ENCODE results near the gene KCNH2. TPM values are rescaled to one million over a fixed set of nuclear protein-coding genes. Genes with fewer than 3 reads are reported as not detected.
"Not testable (repeated sequence)": the region's sequence is repeated elsewhere in the genome, so short reads cannot be mapped to it uniquely, and the experiment has no call there.

Gene KCNH2
- 4.0 and 7.5 TPM in 2 replicates for total RNA-seq (2014; rRNA removed; shearing (Covaris generic))
- total RNA-seq (2022) = 5.8 and 6.2 TPM in 2 replicates
- Bru-seq, nascent RNA = percentile 34 among the genes with signal in this experiment
- BruChase-seq, experiment 1, labeled RNA remaining after a 6-hour chase = percentile 39 among the genes with signal in this experiment
- percentile 38 among the genes with signal in this experiment for BruChase-seq, experiment 2, labeled RNA remaining after a 2-hour chase
- long read RNA-seq, partial matches to known transcripts = 6 of 10 reads
- long read RNA-seq, other reads (novel, unspliced or antisense) = 4 of 10 reads

- Histone ChIP-seq H3K79me2 (ENCODE audit: insufficient read depth, low read depth, low read length) (no peaks in the 10 kb centered on the region), H3K27ac (ENCODE audit: low read depth, low read length, poor library complexity, severe bottlenecking) (peak within 1 kb of the TSS; percentile 9), H3K4me1 (ENCODE audit: insufficient read depth, low read length, poor library complexity, severe bottlenecking) (peaks cover 45% of the 10 kb centered on the region), H3K9me3 (ENCODE audit: low read length) (no peaks in the 10 kb centered on the region), H3K4me3 (ENCODE audit: low read depth, low read length, poor library complexity, severe bottlenecking) (peak within 1 kb of the TSS; percentile 72), H3K4me2 (ENCODE audit: low read length) (peak within 1 kb of the TSS; percentile 97), H3K9me2 (ENCODE audit: insufficient read depth, low read length) (no peaks in the 10 kb centered on the region), H4K20me1 (ENCODE audit: insufficient read depth, low read length) (no peaks in the 10 kb centered on the region), H3K36me3 (ENCODE audit: insufficient read depth, low read length) (no peaks in the 10 kb centered on the region), H2AFZ (ENCODE audit: low read length) (peak within 1 kb of the TSS; percentile 80)
- ChIA-PET POLR2A (interaction anchor here (0.7 to 1.4 kb wide), 2 partner anchors 80 to 295 kb away, joined by 3 to 5 read pairs; no protein-coding TSS in a partner anchor), CTCF (ENCODE audit: unreplicated experiment) (interaction anchor here (0.6 kb wide), 1 partner anchor 10 kb away, joined by 6 read pairs; no protein-coding TSS in a partner anchor)
- no peak for TF ChIP-seq EZH2phosphoT487 (IDR thresholded peaks at IDR 0.05; ENCODE audit: borderline replicate concordance, low read depth, low read length)
- TF ChIP-seq, protein P1, sequence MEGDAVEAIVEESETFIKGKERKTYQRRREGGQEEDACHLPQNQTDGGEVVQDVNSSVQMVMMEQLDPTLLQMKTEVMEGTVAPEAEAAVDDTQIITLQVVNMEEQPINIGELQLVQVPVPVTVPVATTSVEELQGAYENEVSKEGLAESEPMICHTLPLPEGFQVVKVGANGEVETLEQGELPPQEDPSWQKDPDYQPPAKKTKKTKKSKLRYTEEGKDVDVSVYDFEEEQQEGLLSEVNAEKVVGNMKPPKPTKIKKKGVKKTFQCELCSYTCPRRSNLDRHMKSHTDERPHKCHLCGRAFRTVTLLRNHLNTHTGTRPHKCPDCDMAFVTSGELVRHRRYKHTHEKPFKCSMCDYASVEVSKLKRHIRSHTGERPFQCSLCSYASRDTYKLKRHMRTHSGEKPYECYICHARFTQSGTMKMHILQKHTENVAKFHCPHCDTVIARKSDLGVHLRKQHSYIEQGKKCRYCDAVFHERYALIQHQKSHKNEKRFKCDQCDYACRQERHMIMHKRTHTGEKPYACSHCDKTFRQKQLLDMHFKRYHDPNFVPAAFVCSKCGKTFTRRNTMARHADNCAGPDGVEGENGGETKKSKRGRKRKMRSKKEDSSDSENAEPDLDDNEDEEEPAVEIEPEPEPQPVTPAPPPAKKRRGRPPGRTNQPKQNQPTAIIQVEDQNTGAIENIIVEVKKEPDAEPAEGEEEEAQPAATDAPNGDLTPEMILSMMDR (conservative IDR thresholded peaks at IDR 0.05; ENCODE audit: low read length) = no peak
- BruUV-seq (replicated peaks) = no TSS peak
- intact Hi-C loops (cut with micrococcal nuclease; ENCODE audit: unreplicated experiment) = loop anchor here (10.0 kb wide), 2 partner anchors 107 to 603 kb away; partner anchors contain the start of genes AGAP3, FASTK, TMUB1 and ZNF775
- DNase-seq (ENCODE audit: low spot score) = peak; percentile 78
These were observed at the start of gene KCNH2 for GRCh38 chr7:150978126-150978789. Gene KCNH2 (minus strand): TSS chr7:150978321. CDS start chr7:150977913, 408 bp downstream.

DNA sequence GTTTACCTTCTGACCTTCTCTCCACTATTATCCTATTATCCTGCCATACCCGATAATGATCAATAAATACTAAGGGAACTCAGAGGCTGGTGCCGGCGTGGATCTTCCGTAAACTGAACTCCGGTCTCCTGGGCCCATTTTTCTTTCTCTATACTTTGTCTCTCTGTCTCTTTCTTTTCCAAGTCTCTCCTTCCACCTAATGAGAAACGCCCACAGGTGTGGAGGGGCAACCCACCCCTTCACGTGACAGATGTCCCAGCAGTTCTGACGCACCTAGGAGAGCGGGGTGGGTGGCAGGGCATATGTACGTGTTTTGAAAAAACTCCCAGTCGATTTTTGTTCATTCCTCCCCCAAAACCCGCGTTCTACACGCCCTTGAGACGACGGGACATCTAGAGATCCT lies 49.6 kb upstream of the KCNH2 start:
- ChIA-PET CTCF (ENCODE audit: unreplicated experiment) (interaction anchor here (0.7 kb wide), 1 partner anchor 594 kb away, joined by 3 read pairs; no protein-coding TSS in a partner anchor), POLR2A (interaction anchor here (0.7 to 1.3 kb wide), 6 partner anchors 8 to 134 kb away, joined by 3 to 6 read pairs (median 3); no protein-coding TSS in a partner anchor)
- H2AFZ ChIP-seq (ENCODE audit: low read length) = peak overlapping the region; percentile 80
- H4K20me1 ChIP-seq (ENCODE audit: insufficient read depth, low read length); H3K36me3 ChIP-seq (ENCODE audit: insufficient read depth, low read length); H3K9me3 ChIP-seq (ENCODE audit: low read length); H3K27ac ChIP-seq (ENCODE audit: low read depth, low read length, poor library complexity, severe bottlenecking); BruUV-seq (replicated peaks); H3K9me2 ChIP-seq (ENCODE audit: insufficient read depth, low read length); DNase-seq (ENCODE audit: low spot score): not testable (repeated sequence)
- peaks cover 23% of the 10 kb centered on the region for H3K4me1 ChIP-seq (ENCODE audit: insufficient read depth, low read length, poor library complexity, severe bottlenecking)
- H3K4me3 ChIP-seq (ENCODE audit: low read depth, low read length, poor library complexity, severe bottlenecking) = peak overlapping the region; percentile 80
- H3K79me2 ChIP-seq (ENCODE audit: insufficient read depth, low read depth, low read length) = peaks cover 14% of the 10 kb centered on the region; the same call in 1 of the 2 replicates
- intact Hi-C loops (cut with micrococcal nuclease; ENCODE audit: unreplicated experiment) = loop anchor here (1.0 to 2.0 kb wide), 3 partner anchors 31 to 53 kb away; partner anchors contain the start of gene FASTK
- H3K4me2 ChIP-seq (ENCODE audit: low read length) = peak overlapping the region; percentile 82

- CTCF ChIA-PET (ENCODE audit: unreplicated experiment) = interaction anchor here (0.8 kb wide), 1 partner anchor 11 kb away, joined by 7 read pairs; no protein-coding TSS in a partner anchor
- peak overlapping the region; percentile 80 for H3K4me3 ChIP-seq (ENCODE audit: low read depth, low read length, poor library complexity, severe bottlenecking)
These were observed 48.9 kb upstream of the KCNH2 start for GRCh38 chr7:151026771-151027727.

More at GRCh38 chr7:151026771-151027727, 48.9 kb upstream of the KCNH2 start:
- DNase-seq (ENCODE audit: low spot score); H3K9me2 ChIP-seq (ENCODE audit: insufficient read depth, low read length); intact Hi-C loops (cut with micrococcal nuclease; ENCODE audit: unreplicated experiment); H3K9me3 ChIP-seq (ENCODE audit: low read length); H4K20me1 ChIP-seq (ENCODE audit: insufficient read depth, low read length); POLR2A ChIA-PET; H3K27ac ChIP-seq (ENCODE audit: low read depth, low read length, poor library complexity, severe bottlenecking); BruUV-seq (replicated peaks); H3K36me3 ChIP-seq (ENCODE audit: insufficient read depth, low read length): not testable (repeated sequence)
- Histone ChIP-seq H2AFZ (ENCODE audit: low read length) (peak overlapping the region; percentile 80; the same call in 1 of the 2 replicates), H3K4me2 (ENCODE audit: low read length) (peak overlapping the region; percentile 82), H3K79me2 (ENCODE audit: insufficient read depth, low read depth, low read length) (peaks cover 14% of the 10 kb centered on the region; the same call in 1 of the 2 replicates), H3K4me1 (ENCODE audit: insufficient read depth, low read length, poor library complexity, severe bottlenecking) (peaks cover 23% of the 10 kb centered on the region)
